GM21723 (cell line): Measurements from ENCODE around the gene ZNF12.

Source experiments
- ATAC-seq: cut with Tn5 transposase; IDR thresholded peaks from one replicate; pipeline ENCODE4 v1.9.1; 2021; ENCODE audit warnings: mild to moderate bottlenecking, moderate library complexity; ENCODE audit not compliant: unreplicated experiment

Gene ZNF12

DNA sequence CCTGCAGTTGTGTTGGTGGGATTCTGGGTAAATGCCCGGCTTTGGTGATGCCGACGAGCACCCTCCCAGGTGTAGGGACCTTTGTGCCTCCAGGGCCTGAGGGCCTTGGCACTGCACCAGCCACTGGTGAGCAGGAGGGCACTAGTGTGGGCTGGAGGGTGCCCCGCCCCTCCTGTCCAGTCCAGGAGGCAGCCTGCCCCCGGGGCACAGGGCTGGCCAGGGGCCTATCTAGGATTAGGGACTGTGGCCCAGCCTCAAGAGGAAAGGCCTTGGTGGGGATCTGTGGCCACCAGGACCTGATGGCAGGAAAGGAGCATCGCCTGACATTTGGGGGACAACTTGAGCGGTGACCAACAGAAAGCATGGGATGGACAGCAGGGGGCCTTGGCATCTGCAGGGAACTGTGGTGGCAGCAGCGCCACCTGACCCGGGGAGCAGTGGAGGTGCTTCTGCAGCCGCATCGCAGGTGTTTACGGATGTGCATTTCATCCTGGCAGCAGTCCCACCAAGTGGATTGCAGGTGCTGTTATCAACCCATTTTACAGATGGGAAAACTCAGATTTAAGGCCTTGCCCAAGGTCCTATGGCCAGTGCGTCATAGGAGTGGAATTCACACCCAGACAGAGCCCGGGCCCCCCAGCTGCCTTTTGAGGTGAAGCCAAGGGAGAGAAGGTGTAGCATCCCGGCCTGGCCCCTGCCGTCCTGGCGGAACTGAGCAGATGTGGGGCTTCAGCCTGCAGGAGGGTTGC, 58.5 kb downstream of the ZNF12 start:
- no peak for ATAC-seq

- no peak for ATAC-seq
These were observed 59.2 kb downstream of the ZNF12 start for GRCh38 chr7:6647541-6647940.

GRCh38 chr7:6647080-6647479, 59.7 kb downstream of the ZNF12 start:
- no peak for ATAC-seq

DNA sequence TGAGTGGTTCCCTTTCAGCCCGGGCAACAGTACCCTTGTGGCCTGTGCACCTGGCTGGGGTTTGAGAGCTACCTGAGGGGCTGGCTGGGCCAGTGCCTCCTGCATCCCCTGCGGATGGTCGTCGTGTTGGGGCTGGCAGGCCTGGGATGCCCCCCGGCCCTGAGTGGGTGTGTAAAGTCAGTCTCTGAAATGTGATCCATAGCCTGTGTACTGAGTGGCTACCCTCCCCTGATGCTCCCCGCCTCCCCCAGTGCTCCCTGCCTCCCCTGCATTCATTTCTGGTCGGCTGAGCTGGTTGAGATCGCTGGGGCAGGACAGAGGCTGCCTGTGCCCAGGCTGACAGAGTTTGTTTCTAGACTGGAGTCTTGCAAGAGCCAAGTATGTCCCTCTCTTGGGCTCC, 60.3 kb downstream of the ZNF12 start:
- ATAC-seq: no peak

DNA sequence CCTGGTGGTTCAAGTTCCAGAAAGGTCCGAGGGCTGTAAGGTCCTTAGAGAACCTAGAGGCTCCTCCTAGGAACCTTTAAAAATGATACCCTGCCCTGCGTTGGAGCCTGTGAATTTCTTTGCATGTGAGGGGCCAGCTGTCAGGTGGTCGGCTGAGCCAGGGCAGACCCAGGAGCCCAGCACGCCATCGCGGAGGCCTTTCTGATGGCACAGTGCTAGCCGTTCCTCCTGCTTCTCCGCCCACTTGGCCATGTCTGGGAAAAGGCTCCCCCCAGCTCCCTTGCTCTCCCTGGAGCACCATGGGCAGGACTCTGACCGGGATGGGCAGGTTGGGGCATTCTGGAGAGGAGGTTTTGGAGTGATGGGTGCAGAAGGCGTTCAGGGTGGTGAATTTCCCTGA, 62.0 kb downstream of the ZNF12 start:
- no peak for ATAC-seq

GRCh38 chr7:6643915-6644625, 62.7 kb downstream of the ZNF12 start:
- ATAC-seq: no peak

DNA sequence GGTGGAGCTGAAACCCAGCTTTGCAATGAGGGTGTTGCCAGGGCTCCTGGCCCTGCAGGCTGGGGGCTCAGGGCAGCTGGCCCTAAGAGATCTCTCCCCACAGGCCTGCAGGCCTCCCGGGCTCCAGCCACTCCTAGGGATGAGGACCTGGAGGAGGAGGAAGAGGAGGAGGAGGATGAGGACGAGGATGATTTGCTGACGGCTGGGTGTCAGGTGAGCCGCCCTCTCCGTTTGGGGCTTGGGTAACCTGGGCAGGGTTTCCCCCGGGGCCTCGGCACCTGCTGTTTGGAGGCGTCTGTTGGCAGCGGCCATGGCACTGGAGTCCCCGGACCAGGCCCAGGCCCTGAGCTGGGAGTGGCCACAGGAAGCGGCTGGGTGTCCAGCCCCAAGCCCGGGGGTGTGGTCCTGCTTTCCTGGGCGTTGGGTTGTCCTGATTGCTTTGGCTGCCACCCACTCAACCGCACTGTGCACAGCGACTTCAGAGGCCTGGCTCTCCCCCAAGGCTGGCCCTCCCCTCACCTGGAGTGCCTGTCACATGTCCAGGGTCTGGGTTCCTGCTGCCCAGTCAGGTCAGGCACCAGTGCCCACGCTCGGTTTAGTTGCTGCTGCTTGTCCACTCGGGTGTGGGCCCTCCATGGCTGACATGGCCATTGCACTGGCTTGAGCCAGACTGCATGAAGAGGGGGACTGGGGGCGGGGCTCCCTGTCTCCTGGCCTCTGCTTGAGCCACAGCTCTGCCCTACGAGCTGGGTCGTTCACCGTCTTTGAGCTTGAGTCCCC, 63.7 kb downstream of the ZNF12 start:
- ATAC-seq: no peak

GRCh38 chr7:6642239-6642839, 64.4 kb downstream of the ZNF12 start:
- ATAC-seq: no peak

DNA sequence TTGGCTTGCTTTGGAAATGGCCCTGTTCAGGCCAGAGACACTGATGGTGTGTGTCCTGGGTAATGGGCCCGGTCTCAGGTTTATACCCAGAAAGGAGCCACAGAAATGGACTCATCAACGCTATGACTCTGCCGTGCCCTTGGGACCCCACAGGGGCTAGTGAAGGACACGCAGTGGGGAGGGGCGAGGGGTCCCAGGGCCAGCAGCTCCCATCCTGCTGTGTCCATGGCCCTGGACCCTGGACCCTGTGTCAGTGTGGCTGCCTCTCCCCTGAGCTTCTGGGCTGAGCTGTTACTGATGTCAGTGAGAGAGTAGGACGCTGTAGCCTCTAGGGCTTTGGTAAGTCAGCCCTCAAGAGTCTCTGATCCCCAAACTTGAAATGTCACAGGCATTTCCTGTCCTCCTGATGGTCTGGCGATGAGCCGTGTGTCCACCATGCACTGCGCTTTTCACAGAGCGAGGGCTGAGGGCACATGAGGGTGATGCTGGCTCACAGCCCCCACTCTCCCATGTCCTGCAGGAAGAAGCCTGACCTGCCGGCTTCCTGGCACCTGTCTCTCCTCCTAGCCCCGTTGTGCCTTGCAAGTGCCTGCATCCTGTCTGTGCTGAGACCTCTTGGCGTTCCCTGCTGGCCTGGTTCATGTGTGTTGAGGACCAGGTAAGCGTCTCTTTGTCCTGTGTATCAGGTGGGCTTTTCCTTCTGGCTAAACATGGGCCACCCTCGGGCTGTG, 65.3 kb downstream of the ZNF12 start:
- ATAC-seq: no peak

DNA sequence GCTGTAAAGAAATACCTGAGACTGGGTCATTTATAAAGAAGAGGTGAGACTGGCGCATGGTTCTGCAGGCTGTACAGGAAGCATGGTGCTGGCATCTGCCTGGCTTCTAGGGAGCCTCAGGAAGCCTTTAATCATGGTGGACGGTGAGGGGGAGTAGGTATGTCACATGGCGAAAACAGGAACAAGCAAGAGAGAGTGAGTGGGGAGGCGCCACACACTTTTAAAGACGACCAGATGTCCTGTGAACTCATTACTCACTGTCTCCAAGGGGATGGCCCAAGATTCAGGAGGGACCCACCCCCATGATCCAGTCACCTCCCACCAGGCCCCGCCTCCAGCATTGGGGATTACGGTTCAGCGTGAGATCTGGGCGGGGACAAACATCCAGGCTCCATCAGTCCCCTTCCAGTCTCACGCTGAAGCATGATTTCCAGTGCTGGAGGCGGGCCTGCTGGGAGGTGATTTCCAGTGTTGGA, 66.5 kb downstream of the ZNF12 start:
- ATAC-seq: no peak

GRCh38 chr7:6639627-6640026, 67.1 kb downstream of the ZNF12 start:
- no peak for ATAC-seq

GRCh38 chr7:6639032-6639431, 67.7 kb downstream of the ZNF12 start:
- ATAC-seq: no peak
